GM21390 (cell line): Measurements from ENCODE around the gene SETD1A.
"Not testable (repeated sequence)": the region's sequence is repeated elsewhere in the genome, so short reads cannot be mapped to it uniquely, and the experiment has no call there.

ENCODE experiments used
- ATAC-seq: cut with Tn5 transposase; IDR thresholded peaks from one replicate; pipeline ENCODE4 v1.9.1; 2021; ENCODE audit not compliant: unreplicated experiment

The SETD1A gene

DNA sequence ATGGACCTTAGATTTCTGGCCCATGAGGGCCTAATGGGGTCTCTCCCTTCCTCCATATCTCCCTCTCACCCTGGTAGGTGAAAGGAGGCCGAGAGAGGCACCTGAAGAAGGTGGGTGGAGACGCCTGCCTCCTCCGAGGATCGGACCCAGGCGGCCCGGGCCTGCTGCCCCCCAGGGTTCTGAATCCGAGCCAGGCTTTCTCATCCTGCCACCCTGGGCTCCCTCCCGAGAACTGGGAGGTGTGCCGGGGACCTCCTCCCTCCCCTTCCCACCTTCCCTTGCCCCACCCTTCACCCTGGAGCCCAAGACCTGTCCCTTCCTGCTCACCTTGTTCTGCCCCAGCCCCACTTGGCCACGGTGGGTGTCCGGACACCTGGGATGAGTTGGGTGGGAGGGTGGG lies 29.2 kb upstream of the SETD1A start:
- no peak for ATAC-seq

DNA sequence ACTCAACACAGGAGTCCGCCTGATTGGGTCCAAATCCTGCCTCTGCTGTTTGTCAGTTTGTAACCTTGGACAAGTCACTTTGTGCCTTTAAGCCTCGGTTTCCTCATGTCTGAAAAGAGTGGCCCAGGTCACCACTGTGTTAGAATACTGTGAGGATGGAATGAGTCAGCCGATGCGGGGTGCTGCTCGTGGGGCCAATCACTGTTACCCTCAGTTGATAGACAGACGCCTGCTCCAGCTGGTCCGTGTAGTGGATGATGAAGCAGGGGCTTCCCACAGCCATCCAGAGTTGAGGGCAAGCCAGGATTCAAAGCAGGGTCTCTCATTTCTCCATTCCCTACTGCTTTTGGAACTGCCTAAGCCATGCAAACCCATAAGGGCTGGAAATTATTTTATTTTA lies 28.4 kb upstream of the SETD1A start:
- ATAC-seq: no peak

DNA sequence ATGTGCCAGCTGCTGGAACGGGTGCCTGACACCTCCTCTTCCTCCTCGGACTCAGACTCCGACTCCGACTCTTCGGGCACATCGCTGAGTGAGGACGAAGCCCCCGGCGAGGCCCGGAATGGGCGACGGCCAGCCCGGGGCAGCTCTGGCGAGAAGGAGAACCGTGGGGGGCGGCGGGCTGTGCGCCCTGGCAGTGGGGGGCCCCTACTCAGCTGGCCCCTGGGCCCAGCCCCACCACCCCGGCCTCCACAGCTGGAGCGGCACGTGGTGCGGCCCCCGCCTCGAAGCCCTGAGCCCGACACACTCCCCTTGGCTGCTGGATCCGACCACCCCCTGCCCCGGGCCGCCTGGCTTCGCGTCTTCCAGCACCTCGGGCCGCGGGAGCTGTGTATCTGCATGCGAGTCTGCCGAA lies 27.4 kb upstream of the SETD1A start:
- ATAC-seq: no peak

DNA sequence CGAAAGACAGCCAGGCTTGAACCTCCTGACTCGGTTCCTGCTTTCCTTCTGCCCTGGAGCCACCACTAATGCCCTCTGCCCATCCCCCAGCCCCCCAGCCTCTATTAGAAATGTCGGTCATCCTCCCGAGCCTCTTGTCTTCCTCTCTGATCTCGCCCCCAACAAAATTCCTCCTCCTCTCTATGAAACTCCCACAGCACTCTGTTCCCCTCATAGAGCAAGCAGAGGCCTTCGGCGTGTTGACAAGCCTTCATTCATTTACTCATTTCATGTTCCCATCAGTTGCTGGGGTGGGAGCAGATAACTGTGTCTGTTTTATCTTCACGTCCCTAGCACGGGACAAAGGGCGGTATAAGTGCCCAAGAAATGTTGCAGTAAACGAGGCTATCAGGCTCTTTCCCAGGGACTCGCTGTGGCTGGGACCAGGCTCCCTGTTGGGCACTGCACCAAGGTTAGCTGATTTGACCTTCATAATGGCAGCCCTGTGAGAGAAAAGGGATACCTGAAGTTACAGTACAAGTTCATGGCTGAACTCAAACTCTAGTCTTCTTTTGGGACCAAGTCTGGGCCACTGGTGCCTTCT lies 26.4 kb upstream of the SETD1A start:
- no peak for ATAC-seq

DNA sequence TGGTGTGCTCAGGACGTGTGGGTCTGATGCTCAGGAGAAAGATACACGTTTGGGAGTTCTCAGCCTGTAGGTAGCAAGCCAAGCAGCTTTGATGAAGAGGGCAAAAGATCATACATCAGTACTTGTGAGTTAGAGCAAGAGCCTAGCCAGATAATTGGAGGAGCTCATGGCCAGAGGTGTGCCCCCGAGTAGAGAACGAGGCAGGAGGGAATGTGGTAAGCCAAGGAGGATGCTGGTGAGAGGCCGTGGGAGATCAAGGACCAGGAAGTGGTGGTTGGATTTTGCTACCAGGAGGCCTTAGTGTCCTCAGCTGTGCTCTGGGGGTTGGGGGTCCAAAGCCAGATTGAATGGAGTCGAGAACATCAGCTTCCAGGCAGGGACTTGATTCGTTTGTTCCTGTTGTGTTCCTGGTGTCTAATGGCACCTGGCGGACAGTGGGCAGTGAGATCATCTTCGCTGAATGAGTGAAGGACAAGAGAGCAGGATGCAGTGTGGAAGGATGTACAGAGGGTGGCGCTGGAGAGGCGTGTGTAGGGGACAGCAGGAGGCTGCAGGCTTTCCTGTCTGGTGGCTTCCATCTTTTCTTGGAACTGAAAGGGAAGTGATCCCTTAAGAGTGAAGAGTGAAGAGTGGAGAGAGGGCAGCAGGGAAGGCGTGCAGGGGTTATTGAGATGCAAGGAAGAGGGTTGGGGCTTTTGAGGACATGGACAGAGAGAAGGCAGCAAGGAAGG lies 22.6 kb upstream of the SETD1A start:
- no peak for ATAC-seq

DNA sequence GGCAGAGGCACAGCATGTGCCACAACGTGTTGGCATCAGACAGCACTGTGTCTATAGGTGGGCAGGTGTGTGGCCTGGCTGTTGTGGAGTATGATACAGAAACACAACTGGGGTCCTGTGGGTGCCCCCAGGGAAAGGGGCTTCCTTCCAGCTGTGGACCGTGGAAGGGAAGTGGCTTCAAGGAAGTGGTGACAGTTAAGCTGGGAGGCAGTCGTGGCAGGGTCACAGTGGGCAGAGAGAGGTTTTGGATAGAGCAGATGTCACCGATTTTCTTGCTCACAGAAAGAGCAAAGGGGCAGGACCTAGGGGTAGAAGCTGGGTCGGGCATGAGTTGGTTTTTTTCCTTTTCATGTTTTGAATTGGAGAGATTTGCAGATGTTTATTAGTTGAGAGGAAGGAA lies 19.9 kb upstream of the SETD1A start:
- ATAC-seq: no peak

DNA sequence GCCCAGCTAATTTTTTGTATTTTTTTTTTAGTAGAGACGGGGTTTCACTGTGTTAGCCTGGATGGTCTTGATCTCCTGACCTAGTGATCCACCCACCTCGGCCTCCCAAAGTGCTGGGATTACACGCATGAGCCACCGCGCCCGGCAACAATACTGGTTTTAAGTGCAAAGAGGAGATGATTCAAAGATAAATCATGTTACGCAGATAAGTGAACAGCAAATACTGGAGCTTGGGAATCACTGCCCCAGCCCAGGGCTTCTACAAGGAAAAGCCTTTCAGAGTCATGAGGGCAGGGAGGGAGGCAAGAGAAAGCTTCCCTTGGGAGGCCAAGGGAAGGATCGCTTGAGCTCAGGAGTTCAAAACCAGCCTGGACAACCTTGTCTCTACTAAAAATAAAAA lies 18.0 kb upstream of the SETD1A start:
- not testable (repeated sequence) for ATAC-seq

DNA sequence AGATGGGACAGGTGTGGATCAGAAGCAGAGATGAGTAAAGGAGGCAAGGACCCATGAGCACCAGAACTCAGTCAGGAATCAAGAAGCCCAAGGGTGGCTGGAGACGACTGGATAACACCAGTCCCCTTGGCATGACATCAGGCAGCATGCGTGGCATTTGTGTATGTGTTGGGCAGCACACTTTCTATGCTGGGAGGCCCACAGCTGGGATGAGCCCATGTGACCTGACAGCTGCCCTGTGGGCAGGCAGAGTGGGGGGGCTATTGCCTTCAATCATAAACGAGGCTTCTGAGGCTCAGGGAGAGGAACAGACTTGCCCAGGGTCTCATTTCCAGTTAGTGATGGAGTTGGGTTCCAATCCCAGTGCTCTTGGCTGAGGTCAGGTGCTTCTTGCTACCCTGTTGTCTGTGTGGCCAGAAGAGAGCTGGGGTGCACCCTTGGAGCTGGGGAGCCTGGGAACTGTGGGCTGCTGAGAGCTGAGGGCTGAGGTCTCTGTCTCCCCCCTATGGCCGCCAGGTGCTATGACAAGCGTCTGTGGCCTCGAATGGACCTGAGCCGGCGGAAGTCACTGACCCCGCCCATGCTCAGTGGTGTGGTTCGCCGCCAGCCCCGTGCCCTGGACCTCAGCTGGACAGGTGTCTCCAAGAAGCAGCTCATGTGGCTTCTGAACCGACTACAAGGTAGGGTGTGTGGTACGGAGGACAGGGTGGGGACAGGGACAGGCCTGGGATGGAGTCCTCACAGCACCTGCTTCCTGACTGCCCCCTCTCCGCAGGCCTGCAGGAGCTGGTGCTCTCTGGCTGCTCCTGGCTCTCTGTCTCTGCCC lies 15.7 kb upstream of the SETD1A start:
- peak; percentile 88 for ATAC-seq

DNA sequence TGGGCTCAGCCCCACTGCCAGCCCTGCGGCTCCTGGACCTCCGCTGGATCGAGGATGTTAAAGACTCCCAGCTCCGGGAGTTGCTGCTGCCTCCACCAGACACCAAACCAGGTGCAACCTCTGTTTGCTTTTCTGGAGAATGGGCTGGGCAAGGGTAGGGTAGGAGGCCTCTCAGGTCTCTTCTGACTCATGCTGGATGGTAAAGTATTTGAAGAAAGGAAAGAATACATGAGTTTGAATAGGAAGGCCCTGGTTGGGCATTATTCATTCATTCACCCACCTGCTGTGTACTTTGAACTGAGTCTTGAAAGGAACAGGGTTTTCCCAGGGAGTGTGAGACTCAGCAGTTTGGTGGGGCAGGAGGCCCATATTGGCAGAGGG lies 15.1 kb upstream of the SETD1A start:
- ATAC-seq: no peak

DNA sequence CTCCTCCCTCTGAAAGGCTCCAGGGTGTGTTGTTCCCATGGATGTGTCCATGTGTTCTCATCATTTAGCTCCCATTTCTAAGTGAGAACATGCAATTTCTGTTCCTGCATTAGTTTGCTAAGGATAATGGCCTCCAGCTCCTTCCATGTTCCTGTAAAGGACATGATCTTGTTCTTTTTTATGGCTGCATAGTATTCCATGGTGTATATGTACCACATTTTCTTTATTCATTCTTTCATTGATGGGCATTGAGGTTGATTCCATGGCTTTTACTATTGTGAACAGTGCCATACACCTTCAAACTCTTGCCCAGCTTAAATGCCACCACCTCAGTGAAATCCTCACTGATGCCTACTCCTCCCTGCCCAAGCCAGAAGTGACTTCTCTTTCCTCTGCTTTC lies 13.2 kb upstream of the SETD1A start:
- ATAC-seq: no peak

DNA sequence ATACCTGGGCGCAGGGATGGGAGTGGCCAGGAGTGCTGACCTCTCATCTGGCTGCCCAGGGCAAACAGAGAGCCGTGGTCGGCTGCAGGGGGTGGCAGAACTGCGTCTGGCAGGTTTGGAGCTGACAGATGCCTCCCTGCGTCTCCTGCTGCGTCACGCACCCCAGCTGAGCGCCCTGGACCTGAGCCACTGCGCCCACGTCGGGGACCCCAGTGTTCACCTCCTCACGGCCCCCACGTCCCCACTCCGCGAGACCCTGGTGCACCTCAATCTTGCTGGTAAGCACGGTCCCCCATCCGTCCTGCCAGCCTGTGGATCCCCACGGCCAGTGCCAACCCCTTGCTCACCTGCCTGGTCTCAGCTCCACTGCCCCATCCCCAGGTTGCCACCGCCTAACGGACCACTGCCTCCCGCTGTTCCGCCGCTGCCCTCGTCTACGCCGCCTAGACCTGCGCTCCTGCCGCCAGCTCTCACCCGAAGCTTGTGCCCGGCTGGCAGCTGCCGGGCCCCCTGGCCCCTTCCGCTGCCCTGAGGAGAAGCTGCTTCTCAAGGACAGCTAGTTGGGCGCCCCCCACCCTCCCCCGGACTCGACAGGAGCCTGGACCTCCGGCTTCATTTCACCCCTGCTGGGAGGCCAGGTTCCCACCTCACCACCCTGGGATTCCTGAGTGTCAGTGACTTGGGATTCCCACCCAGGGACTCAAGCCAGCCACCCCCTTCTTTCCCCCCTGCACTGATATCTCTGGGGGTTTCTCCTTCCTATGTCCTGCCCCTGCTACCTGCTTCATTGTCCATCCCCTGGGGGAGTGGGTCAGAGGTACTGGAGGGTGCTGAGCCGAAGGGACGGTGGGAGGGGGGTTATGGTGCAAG lies 10.6 kb upstream of the SETD1A start:
- no peak for ATAC-seq

DNA sequence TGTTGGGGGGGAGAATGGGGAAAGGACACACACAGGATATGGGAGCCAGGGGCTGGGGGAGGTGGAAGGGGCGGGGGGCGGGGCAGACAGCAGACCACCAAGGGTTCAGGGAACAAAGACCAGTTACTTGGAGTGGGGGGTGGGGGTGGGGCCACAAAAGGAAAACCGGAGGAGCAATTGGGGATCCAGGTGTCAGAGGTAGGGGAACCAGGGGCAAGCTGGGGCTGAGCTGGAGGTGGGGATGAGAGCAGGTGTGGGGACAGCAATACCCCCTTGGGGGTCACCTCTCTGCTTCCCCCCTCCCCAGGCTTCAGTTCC lies 10.1 kb upstream of the SETD1A start:
- no peak for ATAC-seq

DNA sequence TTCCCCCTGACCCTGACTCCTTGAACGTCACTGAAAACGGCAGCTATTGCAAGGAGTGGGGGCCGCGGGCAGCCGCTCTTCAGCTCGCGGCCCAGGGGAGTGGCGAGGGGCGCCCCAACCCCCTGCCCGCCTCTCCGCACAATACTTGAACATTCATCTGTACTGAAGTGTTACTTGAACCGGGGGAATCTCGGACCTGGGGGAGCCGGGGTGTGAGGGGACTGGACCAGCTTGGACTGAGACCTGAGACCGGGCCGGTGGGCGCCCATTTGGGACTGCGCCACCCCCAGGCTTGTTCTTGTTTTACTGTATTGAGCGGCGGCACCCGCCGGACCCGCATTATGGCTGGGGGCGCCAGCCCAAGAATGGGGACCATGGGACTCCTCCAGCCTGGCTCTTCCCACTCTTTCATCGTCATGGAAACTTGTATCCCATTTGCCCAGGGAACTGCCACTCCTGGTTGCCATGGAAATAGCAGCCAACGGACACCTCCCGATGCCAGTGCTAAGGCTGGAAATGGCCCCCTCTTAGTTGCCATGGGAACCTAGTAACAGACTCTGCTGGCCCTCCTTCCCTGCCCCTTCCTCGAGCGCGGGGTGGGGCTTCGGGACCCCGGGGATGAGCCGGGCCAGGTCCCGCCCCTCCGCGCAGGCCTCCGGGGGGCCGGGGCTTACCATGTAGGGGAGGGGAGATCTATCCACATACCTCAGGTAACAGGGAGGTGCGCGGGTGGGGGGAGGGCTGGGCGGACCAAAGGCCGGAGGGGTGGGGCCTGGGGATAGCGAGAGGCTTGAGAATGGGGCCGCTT lies 9.5 kb upstream of the SETD1A start:
- no peak for ATAC-seq

DNA sequence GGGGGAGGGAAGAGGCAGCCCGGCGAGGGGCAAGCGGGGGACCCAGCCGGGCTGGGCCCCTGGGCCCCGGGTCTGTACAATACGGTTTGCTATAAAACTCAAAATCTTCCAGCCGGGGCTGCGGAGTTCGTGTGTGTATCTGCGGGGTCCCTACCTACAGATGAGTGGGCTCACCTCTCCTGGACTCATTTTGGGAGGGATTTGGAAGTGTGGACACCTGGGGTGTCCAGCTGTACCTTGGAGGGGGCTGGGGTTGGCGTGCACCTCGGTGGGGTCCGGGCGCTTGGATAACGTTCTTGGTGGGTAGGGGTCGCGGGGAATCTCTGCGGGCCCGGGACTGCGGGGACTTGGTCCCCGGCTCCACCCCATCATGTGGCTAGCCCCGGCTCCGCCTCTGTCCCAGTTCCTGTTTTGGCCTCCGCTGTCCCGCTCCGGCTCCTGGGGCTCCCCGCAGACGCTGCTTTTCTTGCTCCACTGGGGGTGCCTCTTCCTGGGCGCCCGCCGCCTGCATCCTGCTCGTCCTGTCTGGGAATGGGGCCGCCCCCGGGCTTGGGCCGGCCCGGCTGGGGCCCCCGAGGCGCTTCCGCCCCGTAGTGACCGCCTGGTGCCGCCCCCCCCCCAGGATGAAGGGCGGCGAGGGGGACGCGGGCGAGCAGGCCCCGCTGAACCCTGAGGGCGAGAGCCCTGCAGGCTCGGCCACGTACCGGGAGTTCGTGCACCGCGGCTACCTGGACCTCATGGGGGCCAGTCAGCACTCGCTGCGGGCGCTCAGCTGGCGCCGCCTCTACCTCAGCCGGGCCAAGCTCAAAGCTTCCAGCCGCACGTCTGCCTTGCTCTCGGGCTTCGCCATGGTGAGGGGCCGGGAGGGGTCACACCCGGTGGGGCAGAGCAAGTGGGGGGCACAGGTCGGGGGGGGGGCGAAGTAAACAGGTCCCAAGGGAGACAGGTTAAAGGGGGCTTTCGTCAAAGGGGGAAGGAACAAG lies 8.6 kb upstream of the SETD1A start, which contains the start of gene ORAI3:
TSS of gene ORAI3 (plus strand) at position 402 of the 983 bp plus-strand sequence. CDS start at position 624, 222 bp downstream.
- ATAC-seq: peak; percentile 52

DNA sequence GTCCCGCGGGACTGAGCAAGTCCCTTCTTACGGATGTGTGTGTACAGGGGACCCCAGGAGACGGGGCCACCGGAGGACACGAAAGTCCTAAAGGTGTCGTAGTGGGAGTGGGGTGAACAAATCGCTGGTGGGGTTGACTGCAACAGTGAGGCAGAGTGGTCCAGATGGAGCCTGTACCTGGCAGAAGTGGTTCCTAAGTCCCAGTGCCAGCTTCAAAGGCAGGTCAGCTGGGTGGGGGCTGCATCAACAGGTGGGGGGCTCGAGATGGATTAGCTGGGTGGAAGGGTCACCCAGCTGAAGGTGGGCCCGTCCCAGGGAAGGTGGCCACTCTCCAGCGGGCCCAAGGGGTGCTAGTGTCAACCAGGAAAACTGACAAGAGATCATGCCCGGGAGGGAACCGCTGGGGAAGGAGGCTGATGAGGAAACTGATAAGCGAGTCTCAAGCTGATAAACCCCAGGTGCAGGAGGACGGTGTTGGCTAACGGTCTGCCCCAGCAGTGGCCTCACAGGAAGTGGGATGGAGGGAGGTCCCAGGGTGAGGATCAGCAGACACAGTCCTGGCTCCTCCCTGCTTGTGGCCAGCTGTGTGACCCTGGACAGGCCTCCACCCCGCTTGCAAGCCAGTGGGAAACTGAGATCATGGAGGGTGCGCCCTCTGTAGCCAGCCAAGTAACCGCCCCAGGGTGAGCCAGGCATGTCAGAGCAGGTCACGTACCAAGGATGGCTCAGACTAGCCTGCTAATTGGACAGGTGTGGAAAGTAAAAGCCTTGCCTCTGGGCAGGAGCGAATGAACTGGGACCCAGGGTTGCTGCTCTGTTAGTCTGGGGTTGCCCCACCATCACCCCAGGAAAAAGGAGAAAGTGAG lies 7.7 kb upstream of the SETD1A start:
- ATAC-seq: peak; percentile 59

DNA sequence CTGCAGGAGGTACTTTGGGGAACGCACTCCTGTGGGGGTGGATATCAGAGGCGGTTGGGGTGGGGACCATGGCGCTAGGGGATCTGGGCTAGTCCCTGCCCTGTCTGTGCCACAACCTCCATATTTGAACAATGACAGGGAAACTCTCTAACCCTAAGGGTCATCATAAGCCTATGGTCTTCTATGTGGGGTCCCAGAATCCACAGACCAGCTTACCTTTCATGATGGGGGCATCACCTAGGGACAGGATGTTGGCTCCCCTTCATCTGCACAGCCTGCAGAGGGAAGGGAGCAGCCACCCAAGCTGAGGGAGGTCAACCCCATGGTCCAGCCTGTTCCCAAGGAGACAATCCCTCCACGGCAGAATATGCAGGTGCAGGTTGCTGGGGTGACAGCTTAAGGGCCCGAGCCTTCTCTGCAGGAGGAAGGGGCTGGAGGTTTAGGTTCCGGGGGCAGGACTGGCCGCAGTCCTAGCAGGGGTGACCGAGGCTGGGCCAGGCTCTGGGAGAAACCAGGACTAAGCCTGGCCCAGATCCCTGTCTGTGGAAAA lies 7.0 kb upstream of the SETD1A start:
- ATAC-seq: no peak

DNA sequence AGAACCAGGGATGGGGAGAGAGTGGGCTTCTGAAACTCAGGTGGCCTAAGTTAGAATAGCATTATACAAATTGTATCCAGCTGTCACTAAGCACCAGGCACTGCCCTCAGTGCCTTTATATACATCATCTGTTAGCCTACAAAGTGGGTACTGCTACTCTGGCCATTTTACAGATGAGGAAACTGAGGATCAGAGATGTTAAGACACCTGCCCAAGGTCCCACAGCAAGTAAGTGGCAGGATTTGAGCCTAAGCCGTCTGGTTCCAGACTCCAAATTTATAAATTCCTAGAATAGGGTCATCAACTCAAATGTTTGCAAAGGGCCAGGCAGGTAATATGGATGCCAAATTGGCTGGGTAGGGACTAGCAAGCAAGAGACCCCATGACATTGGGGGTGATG lies 6.4 kb upstream of the SETD1A start:
- no peak for ATAC-seq

DNA sequence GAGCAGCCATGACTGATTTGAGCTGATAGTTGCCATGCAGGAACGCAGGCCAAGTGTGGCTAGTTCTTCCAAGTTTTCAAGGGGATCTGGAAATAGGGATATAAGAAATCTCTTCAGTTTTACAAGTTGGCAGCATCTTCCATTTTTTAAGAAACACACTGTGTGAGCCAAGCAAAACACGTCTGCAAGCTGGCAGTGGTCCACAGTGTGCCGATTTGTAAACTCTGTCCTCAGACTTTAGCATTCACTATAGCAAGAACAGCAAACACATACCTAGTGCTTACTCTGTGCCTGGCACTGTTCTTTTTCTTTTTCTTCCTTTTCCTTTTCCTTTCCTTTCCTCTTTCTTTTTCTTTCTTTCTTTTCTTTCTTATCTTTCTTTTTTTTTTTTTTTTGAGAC lies 5.8 kb upstream of the SETD1A start:
- no peak for ATAC-seq
